Measurements from ENCODE around the gene MN1. TPM values are rescaled to one million over a fixed set of nuclear protein-coding genes. Genes with fewer than 3 reads are reported as not detected.

The MN1 gene
- total RNA-seq: 0.32 and 0.46 TPM in 2 replicates

GRCh38 chr22:27801616-27802345, at the start of gene MN1:
Gene MN1 (minus strand): TSS chr22:27801756. CDS start chr22:27800543, 1,213 bp downstream.

Other genes with a start within 250 kb of the MN1 start
- 27.3 and 43.8 TPM in 2 replicates for gene PITPNB, start 117.5 kb upstream of the MN1 start, total RNA-seq

All from epithelial cell of umbilical artery (primary cell).